Testis (tissue), 2 donors: ENCODE measurements around the gene KDM6A.

Experiments used
- POLR2A ChIP-seq: fragments of 450-650 bp; IDR thresholded peaks from one replicate; pipeline ENCODE4 v1.6.1; 2017; ENCODE audit warnings: antibody characterized with exemption, mild to moderate bottlenecking, moderate library complexity
- TF ChIP-seq, protein P1 (sequence below), 3 experiments: fragments of 450-650 bp in 2 of 3; fragments of 200-600 bp in 1 of 3; sonication (generic) in 1 of 3; IDR thresholded peaks; one replicate each; pipeline ENCODE4 v1.5.1; 2016 to 2019; ENCODE audit warnings: antibody characterized with exemption in 3 of 3, mild to moderate bottlenecking in 2 of 3, moderate library complexity in 1 of 3

DNA sequence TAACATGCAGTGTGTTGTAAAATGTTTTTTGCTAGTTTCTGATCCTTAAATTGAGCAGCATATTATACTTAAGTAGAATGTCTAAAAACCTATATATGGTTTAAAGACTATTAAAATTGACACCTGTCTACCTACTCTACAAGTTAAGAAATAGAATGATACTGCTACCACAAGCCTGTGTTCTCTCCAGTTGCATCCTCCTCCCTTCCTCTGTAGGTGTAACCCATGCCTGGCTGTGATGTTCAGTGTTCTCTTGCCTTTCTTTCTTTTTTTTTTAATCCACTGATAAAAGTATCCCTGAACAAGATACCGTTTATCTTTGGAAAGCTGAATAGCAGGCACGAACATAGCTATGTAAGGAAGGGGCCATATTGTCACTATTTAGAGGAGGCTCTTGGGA lies 99.1 kb downstream of the KDM6A start:
- no peak for TF ChIP-seq POLR2A
- TF ChIP-seq, protein P1, sequence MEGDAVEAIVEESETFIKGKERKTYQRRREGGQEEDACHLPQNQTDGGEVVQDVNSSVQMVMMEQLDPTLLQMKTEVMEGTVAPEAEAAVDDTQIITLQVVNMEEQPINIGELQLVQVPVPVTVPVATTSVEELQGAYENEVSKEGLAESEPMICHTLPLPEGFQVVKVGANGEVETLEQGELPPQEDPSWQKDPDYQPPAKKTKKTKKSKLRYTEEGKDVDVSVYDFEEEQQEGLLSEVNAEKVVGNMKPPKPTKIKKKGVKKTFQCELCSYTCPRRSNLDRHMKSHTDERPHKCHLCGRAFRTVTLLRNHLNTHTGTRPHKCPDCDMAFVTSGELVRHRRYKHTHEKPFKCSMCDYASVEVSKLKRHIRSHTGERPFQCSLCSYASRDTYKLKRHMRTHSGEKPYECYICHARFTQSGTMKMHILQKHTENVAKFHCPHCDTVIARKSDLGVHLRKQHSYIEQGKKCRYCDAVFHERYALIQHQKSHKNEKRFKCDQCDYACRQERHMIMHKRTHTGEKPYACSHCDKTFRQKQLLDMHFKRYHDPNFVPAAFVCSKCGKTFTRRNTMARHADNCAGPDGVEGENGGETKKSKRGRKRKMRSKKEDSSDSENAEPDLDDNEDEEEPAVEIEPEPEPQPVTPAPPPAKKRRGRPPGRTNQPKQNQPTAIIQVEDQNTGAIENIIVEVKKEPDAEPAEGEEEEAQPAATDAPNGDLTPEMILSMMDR (IDR thresholded peaks at IDR 0.05): no peak
